Stimulated activated CD8-positive, alpha-beta memory T cell treated with anti-CD3 and anti-CD28 coated beads, Interleukin-12 subunit alpha, Interleukin-12 subunit beta, amount 100 ng/mL, for 4 hours (primary cell): ENCODE results near the gene CEBPG.

Source experiments
- DNase-seq: peaks from one replicate; pipeline ENCODE4 v3.0.0-alpha.2; 2020; ENCODE audit warnings: low read depth

CEBPG gene

DNA sequence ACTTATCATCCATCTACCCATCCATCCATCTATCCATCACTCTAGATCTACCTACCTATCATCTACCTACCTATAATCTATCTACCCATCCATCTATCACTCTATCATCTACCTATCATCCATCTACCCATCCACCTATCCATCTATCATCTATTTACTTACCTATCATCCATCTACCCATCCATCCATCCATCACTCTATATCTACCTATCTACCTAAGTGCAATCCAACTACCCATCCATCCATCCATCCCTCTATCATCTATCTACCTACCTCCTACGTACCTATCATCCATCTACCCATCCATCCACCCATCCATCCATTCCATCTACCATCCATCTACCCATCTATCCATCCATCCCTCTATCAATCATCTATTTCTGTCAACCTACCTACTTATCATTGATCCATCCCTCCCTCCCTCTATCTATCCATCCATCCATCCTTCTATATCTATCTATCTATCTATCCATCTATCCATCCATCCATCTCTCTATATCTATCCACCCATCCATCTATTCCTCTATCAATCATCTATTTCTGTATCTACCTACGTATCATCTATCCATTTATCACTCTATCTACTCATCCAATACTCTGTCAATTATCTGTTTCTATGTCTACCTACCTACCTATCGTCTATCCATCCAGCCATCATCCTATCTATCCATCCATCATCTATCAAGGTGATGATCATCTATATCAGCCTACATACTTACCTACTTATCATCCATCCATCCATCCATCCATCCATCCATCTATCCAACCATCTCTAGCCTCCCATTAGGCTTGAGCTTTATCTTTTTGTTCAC lies 49.1 kb downstream of the CEBPG start:
- no peak for DNase-seq

DNA sequence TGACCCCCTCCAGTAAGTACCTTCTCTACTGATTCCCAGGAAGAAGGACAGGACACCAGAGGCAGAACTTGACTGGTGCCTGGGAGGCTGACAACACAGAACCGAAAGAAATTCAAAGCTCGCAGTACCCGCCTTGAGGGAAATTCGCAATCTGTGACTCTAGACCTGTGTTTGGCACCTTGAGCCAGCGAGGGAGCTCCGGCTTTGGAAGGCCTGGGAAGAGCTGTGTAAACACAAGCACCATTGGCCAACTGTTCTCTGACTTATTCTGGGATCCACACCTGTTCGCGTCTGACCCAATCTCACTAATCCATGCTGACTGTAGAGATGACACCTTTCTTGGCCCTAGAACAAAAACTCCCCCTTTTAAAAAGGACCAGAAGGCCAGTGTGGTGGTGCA lies 50.7 kb downstream of the CEBPG start:
- no peak for DNase-seq

DNA sequence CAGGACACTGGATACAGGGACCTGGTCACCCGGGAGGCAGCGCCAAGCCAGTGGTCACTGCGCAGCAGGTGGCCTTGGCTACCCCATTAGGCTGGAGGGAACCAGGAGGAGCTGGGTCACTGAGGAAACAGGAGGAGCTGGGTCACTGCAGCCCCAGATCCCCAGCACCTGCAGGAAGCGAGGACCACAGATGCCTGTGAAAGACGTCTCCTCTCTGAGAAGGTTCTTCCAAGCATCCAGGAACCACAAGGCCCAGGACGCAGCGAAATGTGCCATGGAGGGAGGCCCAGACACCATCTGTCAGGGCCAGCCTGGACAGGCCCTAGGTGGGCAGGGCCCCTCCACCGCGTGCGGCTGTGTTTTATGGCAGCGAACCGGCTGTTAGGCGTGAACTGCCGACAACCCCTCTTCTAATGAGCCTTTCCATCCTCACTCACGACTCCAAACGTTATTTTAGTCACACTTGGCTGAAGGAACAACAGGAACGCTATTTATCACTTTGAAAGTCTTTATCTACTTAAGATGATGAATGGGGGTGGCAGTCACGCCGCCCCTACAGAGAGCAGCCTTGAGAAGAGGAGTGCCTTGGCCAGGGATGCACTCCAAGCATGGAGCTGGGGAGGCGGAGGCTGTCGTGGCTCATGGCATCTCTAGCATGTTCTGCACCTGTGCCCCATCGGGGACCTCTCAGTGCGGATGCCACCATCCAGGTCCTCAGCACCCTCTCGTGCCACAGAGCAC lies 53.3 kb downstream of the CEBPG start:
- DNase-seq: no peak

DNA sequence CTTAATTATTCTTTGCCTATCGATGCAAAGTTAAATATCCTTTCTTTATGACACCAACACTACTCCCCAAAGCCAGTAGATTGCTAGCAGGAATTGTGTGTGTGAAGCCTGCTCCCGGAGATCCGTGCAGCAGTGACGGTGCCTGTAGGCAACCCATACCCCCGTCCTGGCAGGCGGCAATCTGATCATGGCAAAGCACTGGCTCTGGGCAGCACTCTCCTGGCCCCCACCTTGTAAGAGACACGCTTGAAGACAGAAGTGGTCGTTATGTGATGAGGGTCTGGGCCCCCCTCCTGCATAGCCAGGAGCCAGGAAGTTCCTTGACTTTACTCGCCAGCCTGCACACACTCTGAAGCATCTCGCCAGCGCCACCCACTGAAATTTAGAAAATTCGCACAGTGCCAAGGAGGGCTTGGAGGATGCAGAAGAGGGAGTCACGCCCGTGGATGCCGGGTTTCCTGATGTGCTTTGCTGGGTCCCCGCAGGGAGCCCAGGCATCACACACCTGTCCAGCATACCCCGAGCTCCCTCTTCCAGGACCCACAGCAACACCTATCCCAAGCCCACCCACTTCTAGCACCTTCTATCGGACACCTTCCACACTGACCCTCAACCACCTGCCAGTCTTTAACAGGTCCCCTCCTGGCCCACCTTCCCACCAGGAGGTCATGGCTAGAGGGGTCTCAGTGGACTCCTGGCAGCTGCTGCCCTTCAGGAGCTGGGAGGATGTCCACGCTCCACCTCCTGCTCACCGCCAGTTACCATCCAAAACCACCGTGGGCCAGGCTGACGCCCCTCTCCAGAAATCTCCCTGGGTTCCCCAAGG lies 54.5 kb downstream of the CEBPG start:
- DNase-seq: no peak

DNA sequence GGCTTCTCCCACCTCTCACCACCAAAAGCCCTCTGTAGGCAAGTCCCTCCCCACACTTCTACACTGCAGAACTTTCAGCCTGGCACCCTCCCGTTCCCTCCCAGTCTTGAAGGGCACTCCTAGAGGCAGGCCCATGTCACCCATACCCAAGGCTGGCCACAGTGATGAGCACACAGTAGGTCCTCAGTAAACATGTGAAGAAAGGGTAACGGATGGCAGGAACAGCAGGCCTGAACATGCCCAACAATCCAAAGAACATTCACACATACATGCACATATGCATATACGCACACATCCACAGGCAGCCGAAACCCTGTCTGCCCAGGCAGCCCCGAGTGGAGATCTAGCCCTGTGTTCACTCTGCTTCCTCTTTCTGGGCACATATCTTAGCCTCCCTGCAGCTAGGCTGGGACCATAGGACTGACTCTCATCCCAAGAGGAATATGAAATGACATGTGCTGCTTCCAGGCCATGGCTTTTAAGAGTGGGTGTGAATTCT lies 55.2 kb downstream of the CEBPG start:
- no peak for DNase-seq

DNA sequence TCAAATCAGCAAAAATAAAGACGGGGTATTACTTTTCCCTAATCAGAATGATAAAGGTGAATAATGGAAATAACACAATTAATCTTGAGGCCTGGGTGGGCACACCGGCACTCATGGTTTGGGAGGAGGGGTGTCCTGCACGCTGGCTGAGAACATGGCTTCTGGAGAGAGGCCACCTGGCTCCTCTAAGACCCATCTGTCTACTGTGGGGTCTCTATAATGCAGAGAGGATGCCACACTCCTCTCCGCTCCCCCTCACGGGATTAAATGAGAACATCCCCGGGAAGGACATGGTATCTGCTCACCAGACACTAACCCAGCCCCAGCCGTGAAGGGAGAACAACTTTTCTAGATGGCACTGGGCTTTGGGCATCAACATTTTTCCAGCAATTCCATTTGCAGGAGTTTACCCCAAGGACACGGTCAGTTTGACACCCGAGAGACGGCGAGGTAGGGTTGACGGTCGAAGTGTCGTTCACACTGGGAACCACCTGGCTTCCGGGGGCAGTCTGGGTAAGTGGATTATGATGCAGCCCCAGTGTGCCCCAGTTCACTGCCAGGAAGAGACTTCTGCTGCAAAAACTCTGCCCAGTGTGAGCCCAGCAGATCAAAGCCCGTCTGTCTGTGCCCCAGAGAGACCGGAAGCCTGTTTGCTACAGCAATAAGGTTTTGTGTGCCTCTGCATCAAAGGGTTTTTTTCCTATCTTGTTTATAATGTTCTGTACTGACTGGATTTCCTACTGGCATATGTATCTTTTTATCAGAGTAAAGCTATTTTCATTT lies 56.6 kb downstream of the CEBPG start:
- no peak for DNase-seq

DNA sequence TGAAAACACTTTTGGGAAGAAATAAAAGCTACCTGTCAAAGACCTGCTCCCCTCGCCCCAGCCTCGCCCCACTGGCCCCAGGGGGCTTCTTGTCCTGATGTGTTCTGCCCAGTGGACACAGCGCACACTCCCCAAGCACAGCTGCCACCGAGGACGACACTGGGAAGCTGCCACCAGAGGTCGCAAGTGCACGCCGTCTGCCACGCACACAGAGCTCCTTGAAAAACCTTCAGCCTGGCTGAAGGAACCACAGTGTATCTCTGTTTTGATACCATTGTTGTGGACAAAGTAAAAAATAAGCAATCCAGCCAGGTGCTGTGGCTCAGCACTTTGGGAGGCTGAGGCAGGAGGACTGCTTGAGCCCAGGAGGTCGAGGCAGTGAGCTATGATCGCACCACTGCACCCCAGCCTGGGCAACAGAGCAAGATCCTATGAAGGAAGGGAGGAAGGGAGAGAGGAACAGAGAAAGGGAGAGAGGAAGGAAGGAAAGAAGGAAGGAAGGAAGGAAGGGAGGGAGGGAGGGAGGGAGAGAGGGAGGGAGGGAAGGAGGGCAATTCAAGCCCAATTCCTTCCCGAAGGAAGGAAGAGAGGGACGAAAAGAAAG lies 57.3 kb downstream of the CEBPG start:
- peak; percentile 31 for DNase-seq

DNA sequence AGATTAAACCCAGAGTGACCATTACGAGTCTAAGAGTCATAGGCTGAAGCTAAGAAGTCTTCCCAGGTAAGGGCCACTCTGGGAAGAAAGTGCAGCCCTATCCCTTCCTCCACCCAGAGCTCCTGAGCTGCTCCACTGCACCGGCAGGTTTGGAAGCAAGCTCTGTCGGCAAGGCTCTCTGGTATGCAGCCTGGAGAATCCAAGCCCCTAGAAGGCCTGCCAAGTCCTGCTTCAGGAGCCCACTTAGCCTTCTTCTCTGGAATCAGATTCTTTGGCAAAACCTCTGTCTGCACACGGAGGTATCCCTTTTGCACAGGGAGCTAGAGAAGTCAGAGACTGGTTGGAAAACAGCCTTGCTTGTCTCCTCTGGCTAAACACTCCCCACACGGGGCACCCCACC lies 58.5 kb downstream of the CEBPG start:
- no peak for DNase-seq
